Suppressor macrophage treated with lipopolysaccharide for 4 hours (primary cell): ENCODE data around the gene SLC4A3.
"Not testable (repeated sequence)": the region's sequence is repeated elsewhere in the genome, so short reads cannot be mapped to it uniquely, and the experiment has no call there.

Experiments used
- DNase-seq: peaks from one replicate; pipeline ENCODE4 v3.0.0-alpha.2; 2020

Gene SLC4A3

DNA sequence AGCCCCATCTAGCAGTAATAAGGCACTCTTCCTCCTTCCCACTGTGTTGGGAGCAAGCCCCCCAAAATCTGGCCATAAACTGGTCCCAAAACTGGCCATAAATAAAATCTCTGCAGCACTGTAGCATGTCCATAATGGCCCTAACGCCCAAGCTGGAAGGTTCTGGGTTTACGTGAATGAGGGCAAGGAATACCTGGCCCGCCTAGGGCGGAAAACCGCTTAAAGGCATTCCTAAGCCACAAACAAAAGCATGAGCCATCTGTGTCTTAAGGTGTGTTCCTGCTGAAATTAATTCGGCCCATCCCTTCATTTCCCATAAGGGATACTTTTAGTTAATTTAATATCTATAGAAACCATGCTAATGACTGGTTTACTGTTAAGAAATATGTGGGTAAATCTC is 24.2 kb downstream of the SLC4A3 start:
- not testable (repeated sequence) for DNase-seq

DNA sequence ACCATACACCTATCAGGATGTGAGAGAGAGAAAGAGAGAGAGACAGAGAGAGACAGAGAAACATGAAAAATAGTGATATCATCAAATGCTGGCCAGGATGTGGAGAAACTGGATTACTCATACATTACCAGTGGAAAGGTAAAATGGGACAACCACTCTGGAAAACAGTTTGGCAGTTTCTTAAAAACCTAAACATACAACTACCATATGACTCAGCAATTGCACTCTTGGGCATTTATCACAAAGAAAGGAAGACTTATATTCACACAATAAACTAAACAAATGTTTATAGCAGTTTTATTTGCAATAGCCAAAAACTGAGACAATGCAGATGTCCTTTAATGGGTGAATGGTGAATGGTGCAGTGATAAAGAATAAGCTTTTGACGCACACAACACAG is 29.1 kb downstream of the SLC4A3 start:
- no peak for DNase-seq

DNA sequence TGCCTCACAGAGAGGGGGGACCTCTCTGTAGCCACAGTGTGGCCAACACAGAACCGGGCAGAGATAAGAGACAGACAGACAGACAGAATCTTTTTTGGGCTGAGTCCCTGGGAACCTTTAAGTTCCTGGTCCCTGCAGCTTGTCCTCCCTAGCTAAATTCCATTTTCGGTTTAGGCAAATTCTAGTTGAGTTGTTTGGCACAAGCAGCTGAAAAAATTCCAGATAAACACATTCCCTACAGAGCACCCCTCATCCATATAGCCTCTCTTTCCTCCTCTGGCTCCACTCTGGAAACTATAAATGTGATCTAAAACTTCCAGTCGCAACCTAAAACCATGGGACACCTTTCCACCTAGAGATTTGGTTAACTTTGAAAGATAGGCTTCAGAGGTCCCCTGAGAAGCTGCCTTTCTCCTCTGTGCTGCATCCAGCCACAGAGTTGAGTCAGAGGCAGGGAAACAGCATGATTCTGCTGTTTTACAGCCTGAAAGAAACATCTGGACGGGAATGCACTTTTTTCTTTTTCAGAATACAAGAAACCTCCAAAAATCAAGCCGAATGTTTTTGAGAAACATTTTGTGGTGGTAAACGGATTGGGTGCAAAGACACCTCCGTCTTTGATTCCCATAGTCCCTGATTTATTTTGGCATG is 30.9 kb downstream of the SLC4A3 start:
- DNase-seq, result no peak

DNA sequence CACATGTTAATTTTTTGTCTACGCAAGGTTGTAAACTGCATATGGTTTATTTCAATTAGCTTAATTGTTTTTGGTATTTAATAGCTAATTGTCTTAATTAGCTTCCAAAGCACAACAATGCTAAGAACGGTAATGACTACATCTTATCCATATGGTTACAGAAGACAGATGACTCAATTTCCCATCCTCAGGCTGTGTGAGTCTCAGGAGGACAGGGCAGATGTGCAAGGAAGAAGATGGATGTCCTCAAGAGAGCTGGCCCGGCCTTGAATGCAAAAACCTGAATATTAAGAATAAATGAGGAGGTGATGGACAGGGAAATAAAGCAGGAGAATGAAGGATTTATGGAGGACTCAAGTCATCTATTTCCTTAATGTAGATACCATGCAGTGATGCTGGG is 31.4 kb downstream of the SLC4A3 start:
- DNase-seq, result no peak

DNA sequence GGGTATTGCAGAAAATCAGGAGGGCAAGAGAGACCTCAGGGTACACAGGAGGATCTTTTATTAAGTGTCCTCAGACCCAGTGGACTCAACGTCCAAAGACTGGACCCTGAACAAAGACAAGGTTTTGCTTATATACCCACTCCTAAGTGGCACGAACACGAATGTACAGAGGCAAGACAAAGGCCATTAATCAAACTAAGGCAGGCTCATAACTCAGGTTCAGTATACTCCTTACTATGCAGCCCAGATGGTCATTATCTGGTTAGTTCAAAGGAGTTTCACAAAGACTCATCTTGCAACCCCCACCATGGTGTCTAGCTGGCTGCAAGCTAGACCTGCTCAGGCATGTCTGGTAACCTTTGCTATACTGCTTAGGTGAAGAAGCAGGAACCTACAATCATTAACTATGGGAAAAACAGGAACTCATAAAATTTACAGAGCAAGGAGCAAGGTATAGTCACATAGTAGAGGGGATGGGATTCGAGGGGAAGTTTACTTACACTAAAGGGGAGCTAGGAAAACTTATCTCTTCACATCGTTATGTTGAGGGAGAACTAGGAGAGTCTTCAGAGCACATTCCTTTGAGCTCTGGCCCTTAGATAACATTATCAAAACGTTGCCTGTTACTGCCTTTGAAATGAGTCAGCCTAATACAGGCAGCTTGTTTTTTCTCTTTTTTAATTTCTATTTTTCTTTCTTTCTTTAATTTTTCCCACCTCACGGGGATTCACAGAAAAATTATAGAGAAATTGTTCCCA is 33.9 kb downstream of the SLC4A3 start:
- DNase-seq, result no peak

DNA sequence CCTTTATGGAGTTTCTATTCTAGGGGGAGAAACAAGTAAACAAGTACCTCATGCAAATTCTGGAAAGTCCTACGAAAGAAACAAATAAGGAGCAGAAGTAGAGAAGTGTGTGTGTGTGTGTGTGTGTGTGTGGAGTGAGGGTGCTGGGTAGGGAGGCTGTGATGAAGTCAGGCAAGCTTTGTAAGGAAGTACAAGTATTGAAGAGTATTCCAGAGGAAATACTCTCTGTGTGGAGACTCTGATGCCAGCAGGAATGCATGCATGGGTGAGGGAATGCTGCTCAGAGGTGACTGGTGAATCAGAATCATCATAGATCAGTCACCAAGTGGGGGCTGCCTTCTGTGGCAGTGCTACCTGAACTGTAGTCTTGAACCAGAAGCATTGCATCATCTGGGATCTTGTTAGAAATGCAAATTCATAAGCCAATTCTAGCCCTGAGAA is 34.5 kb downstream of the SLC4A3 start:
- DNase-seq, result no peak

DNA sequence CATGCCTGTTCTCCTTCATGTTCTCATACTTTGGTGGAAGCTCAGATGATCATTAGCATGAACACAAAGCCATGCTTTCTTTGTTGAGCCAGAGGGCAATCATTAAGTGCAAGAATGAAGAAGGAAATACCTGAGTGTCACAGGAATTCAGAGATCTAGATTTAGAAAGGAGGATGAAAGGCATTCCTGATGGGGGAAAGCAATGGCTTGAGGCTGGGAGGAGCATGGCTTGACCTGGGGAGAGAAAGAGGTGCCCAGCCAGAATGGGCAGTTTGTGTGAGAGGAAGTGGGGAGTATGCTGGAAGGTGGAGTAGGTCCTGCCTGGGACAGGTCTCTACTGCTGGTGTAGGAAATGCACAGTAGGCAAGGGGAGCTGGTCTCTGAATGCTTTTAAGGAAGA is 35.1 kb downstream of the SLC4A3 start:
- no peak for DNase-seq

DNA sequence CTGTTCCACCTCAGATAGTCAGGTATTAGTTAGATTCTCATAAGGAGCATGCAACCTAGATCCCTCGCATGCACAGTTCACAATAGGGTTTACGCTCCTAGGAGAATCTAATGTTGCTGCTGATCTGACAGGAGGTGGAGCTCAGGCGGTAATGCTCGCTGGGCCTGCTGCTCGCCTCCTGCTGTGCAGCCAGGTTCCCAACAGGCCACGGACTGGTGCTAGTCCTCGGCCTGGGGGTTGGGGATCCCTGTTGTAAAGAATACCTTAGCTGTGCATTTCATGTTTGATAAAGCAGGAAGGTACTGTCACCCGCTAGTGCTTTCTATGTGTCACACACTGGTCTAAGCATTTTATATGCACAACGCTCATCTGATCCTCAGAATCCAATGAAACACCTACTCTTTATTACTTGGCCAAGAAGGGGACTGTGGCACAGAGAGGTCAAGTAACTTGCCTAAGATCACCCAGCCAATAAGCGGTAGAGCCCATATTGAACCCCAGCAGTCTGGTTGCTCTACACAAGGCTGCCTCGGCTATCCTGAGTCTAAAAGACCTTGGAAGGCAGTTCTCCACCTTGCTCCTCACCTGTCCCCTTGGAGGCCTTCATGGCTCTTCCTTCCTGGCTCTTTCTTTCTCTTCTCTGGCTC is 35.8 kb downstream of the SLC4A3 start:
- no peak for DNase-seq

DNA sequence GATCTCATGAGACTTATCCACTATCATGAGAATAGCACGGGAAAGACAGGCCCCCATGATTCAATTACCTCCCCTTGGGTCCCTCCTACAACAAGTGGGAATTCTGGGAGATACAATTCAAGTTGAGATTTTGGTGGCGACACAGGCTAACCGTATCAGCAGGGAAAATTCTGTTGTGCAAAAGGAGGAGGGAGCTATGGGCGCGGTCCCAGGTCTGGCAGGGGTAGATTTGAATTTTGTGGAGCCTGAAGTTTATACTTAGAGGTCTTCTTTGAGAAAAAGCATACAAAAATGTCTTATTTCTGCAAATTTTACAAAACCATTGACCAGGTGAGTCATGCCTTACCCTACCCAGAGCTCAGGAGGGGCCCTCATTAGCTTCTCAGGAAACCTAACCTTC is 36.6 kb downstream of the SLC4A3 start:
- no peak for DNase-seq

DNA sequence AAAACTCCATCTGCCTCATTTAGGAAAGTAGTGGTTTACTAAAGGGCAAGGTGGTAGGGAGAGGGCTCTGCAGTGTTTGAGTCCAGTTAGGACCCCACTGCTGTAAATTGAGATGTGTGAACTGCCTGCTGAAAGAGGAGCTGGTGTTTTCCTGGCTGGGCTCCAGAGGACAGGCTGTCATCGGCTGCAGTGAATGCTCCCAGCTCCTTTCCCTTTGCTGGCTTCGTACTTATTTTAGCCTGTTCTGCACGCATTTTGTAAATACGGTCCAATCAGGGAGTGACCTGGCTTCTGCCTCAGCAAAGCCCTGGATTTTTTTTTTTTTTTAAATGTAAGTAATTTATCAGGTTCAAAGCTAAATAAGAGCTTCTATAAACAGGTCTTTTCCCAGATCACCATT is 37.5 kb downstream of the SLC4A3 start:
- no peak for DNase-seq

DNA sequence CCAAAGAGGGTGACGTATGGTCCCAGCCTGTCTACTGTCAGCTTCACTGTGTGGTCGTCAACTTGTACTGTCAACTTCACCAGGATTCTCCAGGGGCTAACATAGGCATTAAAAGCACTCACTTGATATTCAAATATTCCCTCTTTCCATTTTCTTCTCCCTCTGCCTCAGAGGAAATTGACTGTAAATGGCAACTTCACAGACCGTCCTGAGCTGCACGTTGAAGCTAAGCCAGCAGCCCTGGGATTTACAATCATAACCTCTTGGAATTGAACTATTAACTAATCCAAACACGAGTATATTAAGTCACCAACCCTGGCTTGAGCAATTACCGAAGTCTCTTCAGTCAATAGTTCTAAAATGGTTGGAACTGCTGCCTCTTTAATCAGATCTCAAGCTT is 38.5 kb downstream of the SLC4A3 start:
- no peak for DNase-seq

DNA sequence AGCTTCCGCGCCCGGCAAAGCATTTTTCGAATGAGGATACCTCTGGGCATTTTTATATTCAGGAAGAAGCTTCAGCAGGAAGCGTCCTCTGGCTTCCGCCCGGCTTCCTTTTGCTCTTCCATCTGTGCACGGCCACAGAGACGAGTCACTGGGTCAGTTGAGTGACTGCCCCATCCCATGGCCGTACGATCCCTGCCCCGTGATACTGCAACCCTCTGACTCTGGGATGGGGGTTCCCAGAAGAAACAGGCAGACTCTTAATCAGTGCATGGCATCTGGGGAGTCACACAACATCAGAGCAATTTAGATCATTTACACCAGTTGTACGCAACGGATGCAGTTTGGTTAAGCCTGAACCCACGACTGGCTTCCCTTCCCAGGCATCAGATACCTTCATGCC is 40.9 kb downstream of the SLC4A3 start:
- no peak for DNase-seq

DNA sequence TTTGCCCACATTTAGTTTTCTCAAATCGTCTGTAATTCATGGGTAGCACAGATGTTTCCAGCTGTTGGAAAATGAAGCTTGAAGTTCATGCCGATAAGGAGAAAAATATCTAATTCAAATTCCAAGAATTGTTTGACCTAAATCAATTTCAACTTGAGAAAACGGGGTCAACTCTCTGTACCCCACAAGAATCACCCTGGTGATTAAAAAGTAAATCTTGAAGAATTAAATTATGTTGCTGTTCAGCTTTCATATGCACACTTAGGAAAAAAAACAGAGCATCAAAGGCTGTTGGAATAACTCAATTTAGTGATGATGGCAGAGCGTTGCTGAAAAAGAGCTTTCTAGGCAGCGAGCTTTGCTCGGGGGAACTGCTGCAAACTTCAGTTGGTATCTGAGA is 43.0 kb downstream of the SLC4A3 start:
- DNase-seq, result no peak

DNA sequence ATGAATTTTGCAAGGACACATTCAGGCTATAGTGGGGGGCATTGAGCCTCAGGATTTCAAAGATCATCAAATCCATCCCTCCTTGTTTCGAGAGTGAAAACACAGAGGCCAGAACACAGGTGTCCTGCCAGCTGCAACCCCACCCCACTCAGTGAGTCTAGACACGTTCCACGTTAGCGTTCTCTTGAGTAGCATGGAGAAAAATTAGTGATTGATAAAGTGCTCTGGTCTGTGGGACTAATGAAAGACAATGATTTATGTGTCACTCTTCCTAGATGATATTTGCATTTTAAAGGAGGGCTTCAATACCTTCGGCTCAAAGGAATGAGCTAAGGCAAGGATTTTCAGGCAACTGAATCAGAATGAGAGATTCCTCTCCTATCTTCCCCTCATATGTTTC is 43.8 kb downstream of the SLC4A3 start:
- no peak for DNase-seq

DNA sequence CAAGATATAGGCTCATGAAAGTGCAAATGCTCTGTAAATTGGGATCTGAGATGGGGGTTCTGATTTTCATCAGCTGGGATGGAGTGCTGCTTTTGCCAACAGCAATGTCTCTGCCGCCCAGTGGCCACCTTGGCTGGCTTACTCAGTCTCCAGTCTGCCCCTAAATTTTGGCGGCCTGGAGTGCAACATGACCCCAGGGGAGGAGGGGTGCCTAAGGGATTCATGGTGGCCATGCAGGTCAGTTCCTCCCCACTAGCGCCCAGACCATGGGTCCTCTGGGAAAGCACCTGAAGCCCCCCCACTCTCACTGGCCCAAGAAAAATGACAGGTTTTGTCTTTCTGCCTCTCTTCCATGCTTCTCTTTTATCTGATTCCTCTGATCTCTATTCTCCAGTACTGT is 45.0 kb downstream of the SLC4A3 start:
- DNase-seq, result no peak

DNA sequence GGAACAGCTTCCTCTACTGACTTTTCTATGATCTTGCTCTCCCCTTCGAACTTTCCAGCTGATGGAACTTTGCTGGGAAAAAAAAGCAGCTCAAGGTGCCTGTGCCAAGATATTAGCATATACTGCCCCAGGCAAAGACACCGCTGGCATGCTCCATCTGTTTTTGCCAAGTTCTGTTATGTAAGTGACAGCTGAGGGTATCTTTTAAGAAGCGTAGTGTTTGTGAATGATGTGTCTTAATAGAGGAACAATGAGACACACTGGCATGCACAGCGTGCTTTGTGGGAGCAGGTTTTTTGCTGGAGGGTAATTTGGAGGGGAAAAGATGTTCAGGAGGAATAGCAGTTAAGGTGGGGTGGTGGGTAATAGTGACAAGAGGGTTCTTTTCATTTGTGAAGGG is 47.8 kb downstream of the SLC4A3 start:
- no peak for DNase-seq

DNA sequence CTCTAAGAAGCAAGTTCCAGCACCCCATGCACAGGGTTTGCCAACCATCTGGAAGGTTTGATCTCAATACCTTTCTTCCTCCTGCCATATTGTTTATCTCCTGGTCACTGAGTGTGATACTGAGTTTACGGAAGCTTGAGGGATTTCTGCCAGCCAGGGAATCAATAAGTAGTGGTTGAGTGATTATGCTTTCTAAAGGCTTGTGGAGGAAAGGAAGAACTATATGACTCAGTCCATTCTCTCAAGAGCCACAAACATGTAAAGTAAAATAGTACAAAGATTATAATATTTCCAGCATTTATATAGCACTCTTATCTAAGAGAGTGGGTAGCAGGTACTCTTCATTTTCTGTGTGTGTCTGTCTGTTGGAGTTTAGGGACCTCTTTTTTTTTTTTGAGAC is 49.2 kb downstream of the SLC4A3 start:
- no peak for DNase-seq

DNA sequence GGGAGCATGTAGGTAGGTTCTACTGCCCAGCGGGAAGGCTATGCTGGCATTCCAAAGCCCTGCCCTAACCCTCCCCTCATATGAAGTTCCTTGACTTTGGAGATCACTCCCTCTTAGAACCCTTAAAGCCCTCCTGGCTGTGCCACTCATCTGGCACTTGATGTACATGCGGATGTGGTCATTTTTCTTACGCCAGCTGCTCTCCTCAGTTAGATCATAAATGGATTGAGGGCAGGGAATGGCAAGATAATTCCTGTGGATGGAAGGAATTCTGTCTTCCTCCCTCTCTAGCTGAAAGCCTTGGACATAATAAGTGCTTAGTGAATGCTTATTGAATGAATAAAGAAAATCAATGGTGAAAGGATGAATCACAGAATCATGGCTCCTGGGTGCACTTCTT is 51.6 kb downstream of the SLC4A3 start:
- no peak for DNase-seq

DNA sequence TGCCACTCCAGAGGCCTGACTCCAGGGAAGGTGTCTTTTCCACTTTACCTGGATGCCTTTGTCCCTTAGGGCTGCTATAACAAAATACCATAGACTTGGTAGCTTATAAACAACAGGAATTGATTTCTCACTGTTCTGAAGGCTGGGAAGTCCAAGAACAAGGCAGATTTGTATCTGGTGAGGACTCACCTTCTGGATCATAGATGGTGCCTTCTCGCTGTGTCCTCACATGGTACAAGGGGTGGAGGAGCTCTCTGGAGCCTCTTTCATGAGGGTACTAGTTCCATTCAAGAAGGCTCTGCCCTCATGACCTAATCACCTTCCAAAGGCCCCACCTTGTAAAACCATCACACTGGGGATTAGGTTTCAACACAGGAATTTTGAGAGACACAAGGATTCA is 52.1 kb downstream of the SLC4A3 start:
- DNase-seq, result no peak

DNA sequence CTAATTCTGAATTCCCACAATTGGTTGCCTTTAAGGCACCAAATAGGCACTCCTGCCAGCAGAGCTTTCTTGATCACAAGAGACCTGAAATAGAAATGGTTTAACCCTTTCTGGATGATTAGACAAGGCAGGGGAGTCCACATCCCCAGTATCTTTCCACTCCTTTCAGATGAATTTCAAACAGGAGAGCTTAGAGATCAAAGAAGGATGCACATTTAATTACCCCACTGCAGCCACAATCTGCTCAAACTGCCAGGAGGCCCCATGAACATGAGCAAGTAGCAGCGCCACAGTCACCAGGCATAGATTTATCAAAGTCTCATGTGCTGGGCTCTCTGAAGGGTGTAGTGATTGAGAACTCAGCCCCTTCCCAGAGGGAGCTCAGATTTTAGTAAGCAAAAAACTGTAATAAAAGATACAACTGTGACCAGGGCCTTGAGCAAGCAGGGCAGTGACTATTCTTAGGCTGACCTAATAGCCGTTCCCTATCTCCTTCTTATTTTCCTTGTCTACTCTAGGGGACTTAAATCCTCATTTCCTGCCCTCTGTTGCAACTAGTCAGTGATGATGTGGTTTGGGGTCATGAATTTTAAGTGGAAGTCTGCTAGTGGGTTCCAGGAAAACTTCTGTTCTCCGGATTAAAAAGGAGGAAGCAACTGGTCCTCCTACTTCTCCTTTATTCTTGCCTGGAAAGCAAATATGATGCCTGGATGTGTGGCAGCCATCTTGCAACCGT is 53.7 kb downstream of the SLC4A3 start:
- DNase-seq, result peak; percentile 7

DNA sequence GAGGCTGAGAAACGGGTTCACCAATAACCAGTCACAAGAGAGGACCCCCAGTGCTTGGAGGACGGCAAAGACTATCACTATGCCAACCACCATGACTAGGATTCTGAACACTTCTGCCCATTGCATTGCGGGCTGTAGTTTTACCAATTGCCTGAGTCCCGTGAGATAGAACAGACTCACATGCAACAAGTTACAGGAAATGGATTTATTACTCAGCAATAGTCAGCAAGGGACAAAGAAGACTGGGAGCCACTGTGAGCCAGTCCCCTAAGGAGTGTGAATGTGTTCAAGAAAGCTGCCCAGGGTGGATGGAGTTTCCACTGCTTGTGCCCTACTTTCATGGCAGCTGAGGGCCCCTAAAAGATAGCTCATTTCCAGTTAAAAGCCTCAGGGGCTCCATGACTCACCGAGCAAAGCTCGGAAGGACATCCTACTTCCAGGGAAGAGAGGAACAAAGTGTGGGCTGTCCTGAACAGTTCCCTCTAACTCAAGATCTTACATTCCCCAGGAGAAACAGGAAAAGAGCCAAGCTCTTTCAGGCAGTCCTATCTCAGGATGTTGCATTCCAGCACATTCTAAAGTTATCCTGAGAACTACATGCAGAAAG is 54.4 kb downstream of the SLC4A3 start:
- no peak for DNase-seq

DNA sequence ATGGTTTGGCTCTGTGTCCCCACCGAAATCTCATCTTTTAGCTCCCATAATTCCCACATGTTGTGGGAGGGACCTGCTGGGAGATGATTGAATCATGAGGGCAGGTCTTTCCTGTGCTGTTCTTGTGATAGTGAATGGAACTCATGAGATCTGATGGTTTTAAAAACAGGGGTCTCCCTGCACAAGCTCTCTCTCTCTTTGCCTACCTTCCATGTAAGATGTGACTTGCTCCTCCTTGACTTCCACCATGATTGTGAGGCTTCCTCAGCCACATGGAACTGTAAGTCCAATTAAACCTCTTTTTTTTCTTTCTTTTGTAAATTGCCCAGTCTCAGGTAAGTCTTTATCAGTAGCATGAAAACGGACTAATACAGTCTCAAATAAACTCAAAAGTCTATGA is 56.0 kb downstream of the SLC4A3 start:
- DNase-seq, result not testable (repeated sequence)
